Bone marrow (tissue), 2 donors: ENCODE results near the gene BCL11B.
A peak's percentile ranks its signal among the peaks of the same experiment; 100 is the strongest.

Experiments used
- DNase-seq, 2 donors: peaks; one replicate each; lab custom pipeline; 2025; lab: John Stamatoyannopoulos, UW

The BCL11B gene

GRCh38 chr14:99271951-99272631 lies at the start of gene BCL11B:
TSS of gene BCL11B (minus strand) at chr14:99272197. CDS start at chr14:99271218, 979 bp downstream.
- peak; percentile 20 to 36 for DNase-seq

- DNase-seq = no peak
These were observed 49.4 kb upstream of the BCL11B start for GRCh38 chr14:99321236-99321925.

GRCh38 chr14:99320621-99321235 lies 48.7 kb upstream of the BCL11B start:
- no peak for DNase-seq

- DNase-seq = peak; percentile 6 to 26
These were observed 48.1 kb upstream of the BCL11B start for GRCh38 chr14:99320105-99320572.

- DNase-seq = no peak
These were observed 46.9 kb upstream of the BCL11B start for GRCh38 chr14:99318959-99319295.

GRCh38 chr14:99318091-99318958 lies 46.3 kb upstream of the BCL11B start:
- no peak for DNase-seq

- DNase-seq = no peak
These were observed 45.5 kb upstream of the BCL11B start for GRCh38 chr14:99317231-99318090.

- DNase-seq = no peak
These were observed 44.5 kb upstream of the BCL11B start for GRCh38 chr14:99316281-99317163.

GRCh38 chr14:99315197-99315596 lies 43.2 kb upstream of the BCL11B start:
- no peak for DNase-seq

GRCh38 chr14:99314623-99315022 lies 42.6 kb upstream of the BCL11B start:
- no peak for DNase-seq

- no peak for DNase-seq
These were observed 41.2 kb upstream of the BCL11B start for GRCh38 chr14:99313234-99313633.

- DNase-seq = no peak
These were observed 40.1 kb upstream of the BCL11B start for GRCh38 chr14:99312106-99312505.

GRCh38 chr14:99309220-99309766 lies 37.3 kb upstream of the BCL11B start:
- DNase-seq = no peak

GRCh38 chr14:99304208-99304607 lies 32.2 kb upstream of the BCL11B start:
- no peak for DNase-seq

GRCh38 chr14:99300190-99300589 lies 28.2 kb upstream of the BCL11B start:
- DNase-seq = no peak

- DNase-seq = no peak
These were observed 24.5 kb upstream of the BCL11B start for GRCh38 chr14:99296517-99296916.

GRCh38 chr14:99289394-99290189 lies 17.6 kb upstream of the BCL11B start:
- DNase-seq = no peak

GRCh38 chr14:99288948-99289347 lies 17.0 kb upstream of the BCL11B start:
- no peak for DNase-seq
